CD4-positive, alpha-beta T cell (primary cell): ENCODE measurements around the gene FDXR. TPM values are rescaled to one million over a fixed set of nuclear protein-coding genes. Genes with fewer than 3 reads are reported as not detected.

Source experiments
- ATAC-seq: fragments of 200-7000 bp; cut with Tn5 transposase; one replicate; pipeline ENCODE4 v1.10.0; 2022; ENCODE audit warnings: mild to moderate bottlenecking; ENCODE audit not compliant: poor library complexity
- CTCF ChIA-PET: fragments of 350-600 bp; sonication (Branson Sonifier 250); formaldehyde crosslinking; loops from one replicate; lab custom pipeline; 2021; ENCODE audit warnings: antibody characterized with exemption, inconsistent platforms; lab: Charles Lee
- POLR2A ChIA-PET: fragments of 350-600 bp; sonication (Branson Sonifier 250); formaldehyde crosslinking; loops from one replicate; lab custom pipeline; 2021; ENCODE audit warnings: antibody characterized with exemption, inconsistent platforms; lab: Charles Lee
- DNase-seq, 14 experiments: peaks; one replicate each; pipeline ENCODE4 v3.0.0-alpha.2; 2013 to 2020; ENCODE audit warnings: mixed read lengths in 2 of 14
- H3K27ac ChIP-seq, 2 donors: one replicate each; pipeline versions ENCODE4 v1.5.1 to v1.7.0; 2013; ENCODE audit warnings: low read length in 2 of 2, low read depth in 1 of 2, mild to moderate bottlenecking in 1 of 2
- H3K27me3 ChIP-seq, 2 experiments: 1 replicate in 1 of 2; 2 replicates in 1 of 2; pipeline versions ENCODE4 v1.6.1 to v1.7.0; 2013; ENCODE audit warnings: low read length in 2 of 2, control low read depth in 1 of 2, mild to moderate bottlenecking in 1 of 2, moderate library complexity in 1 of 2; ENCODE audit not compliant: insufficient read depth in 2 of 2, control insufficient read depth in 1 of 2
- H3K36me3 ChIP-seq: one replicate; pipeline ENCODE4 v1.6.1; 2013; ENCODE audit warnings: low read length, control low read depth; ENCODE audit not compliant: insufficient read depth
- H3K4me1 ChIP-seq: one replicate; pipeline ENCODE4 v1.6.1; 2013; ENCODE audit warnings: low read length, control low read depth; ENCODE audit not compliant: insufficient read depth
- H3K4me3 ChIP-seq: one replicate; pipeline ENCODE4 v1.5.1; 2013; ENCODE audit warnings: mild to moderate bottlenecking, low read length, moderate library complexity
- H3K9me3 ChIP-seq, 2 experiments: 1 replicate in 1 of 2; 2 replicates in 1 of 2; pipeline versions ENCODE4 v1.6.1 to v1.7.0; 2013; ENCODE audit warnings: low read length in 2 of 2, mild to moderate bottlenecking in 2 of 2, control low read depth in 1 of 2, moderate library complexity in 1 of 2; ENCODE audit not compliant: control insufficient read depth in 1 of 2, insufficient read depth in 1 of 2
- H3K27ac Mint-ChIP-seq: one replicate; pipeline ENCODE4 v1.8.0; 2020; ENCODE audit warnings: mixed read lengths
- H3K27me3 Mint-ChIP-seq: one replicate; pipeline ENCODE4 v1.8.0; 2021; ENCODE audit warnings: mixed read lengths
- H3K36me3 Mint-ChIP-seq: one replicate; pipeline ENCODE4 v1.8.0; 2021; ENCODE audit warnings: low read depth, mixed read lengths
- H3K4me1 Mint-ChIP-seq: one replicate; pipeline ENCODE4 v1.8.0; 2021; ENCODE audit warnings: low read depth, mixed read lengths
- H3K4me3 Mint-ChIP-seq: one replicate; pipeline ENCODE4 v1.8.0; 2020; ENCODE audit warnings: mild to moderate bottlenecking, mixed read lengths
- H3K9me3 Mint-ChIP-seq: one replicate; pipeline ENCODE4 v1.8.0; 2020; ENCODE audit warnings: mixed read lengths
- CTCF ChIP-seq: fragments of 200-600 bp; IDR thresholded peaks from one replicate; pipeline ENCODE4 v1.8.0; 2022; ENCODE audit warnings: antibody characterized with exemption, mild to moderate bottlenecking
- intact Hi-C, 2 experiments: fragments of 100-400 bp; cut with DNase I in 1 of 2; cut with micrococcal nuclease in 1 of 2; formaldehyde crosslinking; loops; one replicate each; pipeline versions ENCODE4 v1.15.1 to v1.9.0; 2023 to 2025; cut with DNase I, micrococcal nuclease
- total RNA-seq, 174 experiments: library from RNA in 2 of 174; stranded (reverse) in 2 of 174; gene quantifications; one replicate each; pipeline ENCODE4 v1.2.3 and lab custom pipeline; 2021 to 2026

Gene FDXR
- total RNA-seq, 2 experiments from 2014 or later: 2.1 to 2.7 TPM

GRCh38 chr17:74822335-74822938 lies 50.4 kb downstream of the FDXR start:
- Histone ChIP-seq H3K9me3 (no peaks in the 10 kb centered on the region), H3K4me1 (no peaks in the 10 kb centered on the region), H3K4me3 (no peak overlapping the region), H3K36me3 (peaks cover 66% of the 10 kb centered on the region), H3K27ac (no peak overlapping the region), H3K27me3 (no peaks in the 10 kb centered on the region)
- Mint-ChIP-seq H3K36me3 (peaks cover 50% of the 10 kb centered on the region), H3K9me3 (no peaks in the 10 kb centered on the region), H3K27me3 (no peaks in the 10 kb centered on the region), H3K4me1 (no peaks in the 10 kb centered on the region), H3K4me3 (no peak overlapping the region), H3K27ac (no peak overlapping the region)
- CTCF ChIA-PET: no interaction called here
- DNase-seq: no peak
- POLR2A ChIA-PET: no interaction called here
- no peak for TF ChIP-seq CTCF
- ATAC-seq: no peak
- intact Hi-C loops: no loop called here

GRCh38 chr17:74821655-74822334 lies 51.0 kb downstream of the FDXR start:
- H3K9me3 Mint-ChIP-seq: no peaks in the 10 kb centered on the region
- Histone ChIP-seq H3K27ac (no peak overlapping the region), H3K4me3 (no peak overlapping the region), H3K9me3 (no peaks in the 10 kb centered on the region), H3K4me1 (no peaks in the 10 kb centered on the region), H3K27me3 (no peaks in the 10 kb centered on the region), H3K36me3 (peaks cover 71% of the 10 kb centered on the region)
- DNase-seq (no peak), ATAC-seq (no peak)
- no peak overlapping the region for H3K4me3 Mint-ChIP-seq
- no peak for TF ChIP-seq CTCF
- H3K4me1 Mint-ChIP-seq: no peaks in the 10 kb centered on the region
- H3K27ac Mint-ChIP-seq: no peak overlapping the region
- POLR2A ChIA-PET: no interaction called here
- CTCF ChIA-PET: no interaction called here
- H3K36me3 Mint-ChIP-seq: peaks cover 52% of the 10 kb centered on the region
- intact Hi-C loops: no loop called here
- H3K27me3 Mint-ChIP-seq: no peaks in the 10 kb centered on the region

- Mint-ChIP-seq H3K9me3 (no peaks in the 10 kb centered on the region), H3K4me3 (no peak overlapping the region), H3K27me3 (no peaks in the 10 kb centered on the region), H3K4me1 (no peaks in the 10 kb centered on the region), H3K27ac (no peak overlapping the region), H3K36me3 (peaks cover 48% of the 10 kb centered on the region)
- TF ChIP-seq CTCF: no peak
- H3K36me3 ChIP-seq: peaks cover 67% of the 10 kb centered on the region
- no peak overlapping the region for H3K27ac ChIP-seq
- no peak overlapping the region for H3K4me3 ChIP-seq
- H3K27me3 ChIP-seq: no peaks in the 10 kb centered on the region
- ChIA-PET POLR2A (no interaction called here), CTCF (no interaction called here)
- intact Hi-C loops: no loop called here
- ATAC-seq (no peak), DNase-seq (no peak)
- no peaks in the 10 kb centered on the region for H3K9me3 ChIP-seq
- no peaks in the 10 kb centered on the region for H3K4me1 ChIP-seq
These were observed 52.9 kb downstream of the FDXR start for GRCh38 chr17:74819801-74820436.
